Activated T-cell treated with anti-CD3 and anti-CD28 coated beads for 4 hours (primary cell): ENCODE data around the gene HOXC5.

ENCODE experiments used
- DNase-seq: peaks from one replicate; pipeline ENCODE4 v3.0.0-alpha.2; 2020

Gene HOXC5

DNA sequence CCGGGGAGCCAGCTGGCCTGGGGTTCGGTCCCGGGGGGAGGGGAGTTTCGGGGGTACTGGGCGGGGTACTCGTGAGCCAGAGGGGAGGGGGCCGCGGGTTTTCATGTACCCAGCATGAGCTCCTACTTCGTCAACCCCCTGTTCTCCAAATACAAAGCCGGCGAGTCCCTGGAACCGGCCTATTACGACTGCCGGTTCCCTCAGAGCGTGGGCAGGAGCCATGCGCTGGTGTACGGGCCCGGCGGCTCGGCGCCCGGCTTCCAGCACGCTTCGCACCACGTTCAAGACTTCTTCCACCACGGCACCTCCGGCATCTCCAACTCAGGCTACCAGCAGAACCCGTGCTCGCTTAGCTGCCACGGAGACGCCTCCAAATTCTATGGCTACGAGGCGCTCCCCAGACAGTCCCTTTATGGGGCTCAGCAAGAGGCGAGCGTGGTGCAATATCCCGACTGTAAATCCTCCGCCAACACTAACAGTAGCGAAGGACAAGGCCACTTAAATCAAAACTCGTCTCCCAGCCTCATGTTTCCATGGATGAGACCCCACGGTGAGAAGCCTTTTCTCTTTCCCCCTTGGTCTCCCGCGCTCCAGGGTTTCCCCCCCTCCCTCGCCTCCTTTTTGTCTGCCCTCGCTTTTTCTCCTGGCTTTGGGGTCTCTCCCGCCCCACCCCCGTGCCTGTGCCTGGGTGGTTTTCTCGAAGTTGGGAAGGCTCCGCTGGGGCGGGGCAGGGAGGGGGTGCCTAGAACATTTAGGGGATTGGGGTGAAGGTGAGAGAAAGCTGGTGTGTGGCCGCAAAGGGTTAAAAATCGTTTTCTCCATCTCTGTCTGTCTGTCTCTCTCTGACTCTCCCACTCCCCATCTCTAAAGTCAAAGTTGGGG is 23.4 kb upstream of the HOXC5 start:
- DNase-seq, result no peak

DNA sequence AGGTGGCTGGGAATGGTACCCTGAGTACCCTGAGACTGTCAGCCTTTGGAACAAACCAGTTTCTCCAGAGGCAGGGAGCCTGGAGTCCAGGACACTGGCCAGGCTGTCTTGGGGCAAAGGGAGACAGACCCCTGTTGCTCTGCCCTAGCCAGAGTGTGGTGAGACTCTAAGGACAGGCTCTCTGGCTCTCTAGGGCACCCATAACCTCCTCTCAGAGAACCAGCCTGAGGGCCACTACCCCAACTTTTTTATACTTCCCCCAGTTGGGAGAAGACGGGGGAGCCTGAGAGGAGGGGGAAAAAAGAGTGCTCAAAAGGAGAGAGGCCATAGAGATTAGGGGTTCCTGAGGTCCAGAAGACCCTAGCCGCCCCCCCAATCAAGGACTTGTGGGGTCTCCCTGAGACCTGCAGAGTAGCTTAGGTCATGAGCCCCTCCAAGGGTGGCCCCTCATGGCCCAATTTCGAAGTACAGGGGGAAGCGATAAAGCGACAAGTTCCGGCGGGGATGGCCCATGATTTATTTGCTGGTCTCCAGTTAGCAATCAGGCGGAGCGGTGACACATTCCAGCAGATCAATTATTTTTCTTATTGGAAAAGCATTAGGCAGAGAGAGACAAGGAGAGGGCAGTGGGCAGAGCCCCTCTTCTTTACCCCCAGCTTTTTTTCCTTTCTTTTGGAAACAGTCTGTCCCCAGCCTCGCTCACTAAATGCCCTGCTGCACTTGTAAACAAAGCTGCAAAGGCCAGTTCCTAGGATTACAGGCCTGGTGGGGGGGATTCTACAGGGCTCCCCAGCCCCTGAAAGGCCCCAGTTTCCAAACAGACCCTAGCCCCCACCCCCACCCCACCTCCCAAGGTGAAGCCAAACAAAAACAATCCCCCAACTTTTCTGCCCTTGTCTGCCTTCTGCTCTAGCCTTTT is 22.5 kb upstream of the HOXC5 start:
- DNase-seq, result no peak

DNA sequence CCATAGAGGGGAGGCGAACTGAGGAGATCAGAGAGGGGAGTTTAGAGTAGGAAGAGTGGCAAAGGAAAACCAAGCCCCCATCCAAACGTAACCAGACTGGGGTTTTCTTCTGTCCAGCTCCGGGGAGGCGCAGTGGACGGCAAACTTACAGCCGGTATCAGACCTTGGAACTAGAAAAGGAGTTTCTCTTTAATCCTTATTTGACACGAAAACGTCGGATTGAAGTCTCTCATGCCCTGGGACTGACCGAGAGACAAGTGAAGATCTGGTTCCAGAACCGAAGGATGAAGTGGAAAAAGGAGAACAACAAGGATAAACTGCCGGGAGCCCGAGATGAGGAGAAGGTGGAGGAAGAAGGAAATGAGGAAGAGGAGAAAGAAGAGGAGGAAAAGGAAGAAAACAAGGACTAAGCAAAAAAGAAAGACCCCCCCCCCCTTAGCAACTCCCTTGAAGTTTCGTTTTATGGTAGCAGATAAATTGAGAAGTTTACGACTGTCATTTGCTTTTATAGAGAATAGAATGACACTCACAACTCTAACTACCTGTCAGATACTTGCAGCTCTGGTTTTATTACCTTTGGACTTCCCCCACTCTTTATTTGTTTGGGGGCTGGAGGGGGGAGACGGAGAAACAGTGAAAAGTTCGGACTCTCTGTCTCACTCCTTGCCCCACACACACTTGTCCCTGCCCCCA is 21.7 kb upstream of the HOXC5 start:
- no peak for DNase-seq

DNA sequence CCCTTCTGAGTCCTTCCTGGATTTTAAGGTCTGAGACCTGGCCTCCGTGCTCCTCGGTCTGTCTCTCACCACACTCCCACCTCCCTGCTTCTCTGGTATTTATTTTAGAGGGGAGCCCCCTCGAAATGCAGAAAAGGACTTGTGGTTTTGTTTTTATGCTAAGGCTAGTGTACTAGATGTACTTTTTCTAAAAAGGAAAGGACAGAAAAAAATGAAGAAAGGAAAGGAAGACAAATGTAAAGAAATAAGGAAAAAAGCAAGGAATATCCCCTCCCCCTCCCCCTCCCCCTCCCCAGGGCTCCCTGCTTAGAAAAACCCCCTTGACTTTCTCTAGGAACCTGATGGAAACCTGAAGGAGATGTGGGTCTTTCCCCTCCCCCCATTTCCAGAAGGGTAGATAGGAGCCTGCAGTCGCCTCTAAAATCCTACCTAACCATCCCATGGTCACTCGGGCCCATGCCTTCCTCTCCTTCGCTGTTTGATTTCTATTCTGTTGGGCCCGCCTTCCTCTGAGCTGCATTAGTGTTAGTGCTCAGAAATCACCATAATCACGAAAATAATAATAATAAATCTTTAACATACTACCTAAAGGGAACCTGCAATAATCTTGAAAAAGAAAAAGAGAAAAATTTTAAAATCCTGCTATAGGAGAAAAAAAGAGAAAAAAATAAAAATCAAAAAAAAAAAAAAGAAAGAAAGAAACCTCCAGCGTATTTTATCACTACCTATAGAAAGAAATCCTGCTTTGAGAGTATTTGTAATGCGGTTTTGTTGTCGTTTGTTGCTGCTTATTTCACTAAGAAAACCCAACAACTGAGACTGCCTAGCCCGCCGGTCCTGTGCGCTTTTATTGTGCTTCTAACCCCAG is 21.0 kb upstream of the HOXC5 start:
- no peak for DNase-seq

GRCh38 chr12:54012631-54013409 is 20.0 kb upstream of the HOXC5 start:
- DNase-seq, result no peak

DNA sequence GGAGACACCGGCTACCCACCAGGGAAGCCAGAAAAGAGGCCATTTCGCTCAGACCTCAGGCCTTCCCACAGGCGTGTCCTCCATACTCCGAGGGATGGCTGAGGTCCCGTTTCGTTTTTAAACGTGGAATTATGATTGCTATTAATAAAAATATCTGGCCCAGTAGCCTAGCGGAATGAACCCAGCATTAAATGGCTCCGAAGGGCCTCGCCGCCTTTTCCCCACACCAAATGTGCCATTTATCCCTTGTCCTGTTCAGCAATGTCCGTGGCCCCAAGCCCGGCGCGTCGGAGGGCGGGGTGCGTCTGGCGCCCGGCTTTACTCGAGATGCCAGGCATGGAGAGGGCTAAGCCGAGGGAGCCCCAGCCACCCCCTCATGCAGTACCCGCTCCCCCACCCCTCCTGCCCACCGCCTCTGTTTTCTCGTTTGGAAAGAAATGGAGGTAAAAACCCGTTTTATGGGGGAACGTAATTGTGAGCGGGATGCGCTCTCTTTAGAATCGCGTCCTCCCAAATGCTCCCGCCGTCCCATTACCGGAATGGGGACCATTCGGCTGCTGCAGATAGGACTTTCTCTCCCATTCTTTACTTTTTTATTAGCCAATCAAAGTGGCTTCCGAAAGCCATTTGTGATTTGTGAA is 18.4 kb upstream of the HOXC5 start:
- DNase-seq, result no peak

- no peak for DNase-seq
Measured at GRCh38 chr12:54015018-54015931, 17.6 kb upstream of the HOXC5 start.

DNA sequence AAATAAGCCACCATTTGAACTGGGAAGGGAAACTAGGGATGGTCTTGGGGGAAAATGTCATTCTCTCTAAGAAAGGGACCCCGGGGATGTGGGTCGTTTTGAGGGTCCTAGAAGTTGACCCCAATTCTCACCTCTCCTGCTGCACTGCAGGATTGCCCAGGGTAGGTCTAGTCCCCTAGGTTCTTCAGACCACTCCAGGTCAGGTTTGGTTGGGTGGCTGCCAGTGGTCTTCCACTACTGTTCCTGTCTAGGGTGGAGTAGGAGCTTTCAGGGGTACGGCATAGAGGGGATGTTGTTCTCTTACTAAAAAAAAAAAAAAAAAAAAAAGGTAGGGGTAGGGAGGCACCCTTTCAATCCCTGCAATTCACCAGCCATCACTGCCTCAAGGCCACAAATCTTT is 16.8 kb upstream of the HOXC5 start:
- no peak for DNase-seq

- DNase-seq, result no peak
Measured at GRCh38 chr12:54016478-54016964, 16.3 kb upstream of the HOXC5 start.

- DNase-seq, result no peak
Measured at GRCh38 chr12:54017027-54017788, 15.6 kb upstream of the HOXC5 start.

GRCh38 chr12:54017878-54018467 is 14.9 kb upstream of the HOXC5 start:
- DNase-seq, result peak; percentile 56

- no peak for DNase-seq
Measured at GRCh38 chr12:54018468-54018984, 14.3 kb upstream of the HOXC5 start.

GRCh38 chr12:54019091-54019811 is 13.6 kb upstream of the HOXC5 start:
- DNase-seq, result no peak

- no peak for DNase-seq
Measured at GRCh38 chr12:54019924-54020590, 12.8 kb upstream of the HOXC5 start.

DNA sequence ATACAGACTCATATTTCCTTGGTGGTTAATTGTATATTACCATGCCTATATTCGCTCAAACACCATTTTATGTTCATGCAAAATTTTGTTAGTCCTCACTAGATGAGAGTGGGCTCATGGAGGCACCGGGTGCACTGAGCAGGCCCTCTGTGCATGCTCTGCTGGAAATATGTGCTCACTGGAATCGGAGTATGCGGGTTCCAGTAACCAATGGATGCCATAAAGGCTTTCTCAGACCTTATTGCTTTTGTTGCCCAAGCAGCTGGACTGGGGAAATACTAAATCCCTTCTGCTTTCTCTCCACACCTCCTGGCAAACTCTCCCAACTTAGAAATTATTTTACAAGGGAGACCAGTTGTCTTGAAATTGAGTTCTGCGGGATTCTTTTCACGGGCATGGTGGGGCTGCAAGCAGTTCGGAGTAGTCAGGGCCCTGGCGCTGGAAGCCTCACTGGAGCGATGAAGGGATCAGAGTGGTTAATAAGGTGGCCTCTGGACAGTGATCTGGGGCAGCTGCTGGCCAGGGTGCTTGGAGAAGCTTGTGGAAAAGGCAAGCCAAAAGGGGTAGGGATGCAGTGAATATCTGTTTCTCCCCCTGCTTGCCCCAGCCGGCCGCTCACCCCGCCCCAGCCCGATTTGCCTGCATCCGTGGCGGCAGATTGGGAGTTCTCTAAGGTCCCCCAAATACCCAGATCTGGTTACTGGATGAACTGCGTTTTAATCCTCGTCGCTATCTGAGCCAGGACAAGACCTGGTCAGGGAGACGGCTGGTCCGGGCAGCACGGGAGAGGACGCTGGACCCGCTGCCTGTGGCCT is 12.1 kb upstream of the HOXC5 start:
- DNase-seq, result no peak
